Epithelial cell of esophagus (primary cell): ENCODE results near the gene TEX14.

Experiments
- DNase-seq: peaks from one replicate; pipeline ENCODE4 v3.0.0; 2010; ENCODE audit warnings: low read depth
- H3K4me3 ChIP-seq: 2 replicates; pipeline ENCODE4 v1.5.1; 2011; ENCODE audit warnings: mild to moderate bottlenecking, low read length, control low read depth
- TF ChIP-seq, protein P1 (sequence below): IDR thresholded peaks from 2 replicates; pipeline ENCODE4 v1.5.1; 2011; ENCODE audit warnings: low read depth, mild to moderate bottlenecking, low read length, control low read depth, inconsistent platforms; ENCODE audit not compliant: insufficient read depth; ENCODE audit errors: missing control alignments

Gene TEX14

DNA sequence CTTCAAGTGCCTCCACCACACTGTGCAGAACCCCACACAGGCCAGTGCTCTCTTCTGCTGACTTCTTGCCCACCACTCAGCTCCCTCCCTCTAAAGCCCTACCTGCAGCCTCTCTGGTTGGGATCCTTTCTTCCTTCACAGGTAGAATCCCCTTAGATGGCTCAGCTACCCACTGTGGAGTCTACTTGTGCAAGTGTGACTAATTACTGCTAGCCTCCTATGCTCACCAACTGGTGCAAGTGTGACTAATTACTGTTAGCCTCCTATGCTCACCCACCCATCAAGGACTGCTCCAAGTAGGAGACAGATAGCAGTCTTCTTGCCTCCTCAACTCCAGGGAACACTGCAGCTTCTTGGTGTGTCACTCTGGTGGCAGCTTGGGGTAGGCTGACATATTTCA is 43.6 kb downstream of the TEX14 start:
- peak; percentile 71 for DNase-seq
- TF ChIP-seq, protein P1, sequence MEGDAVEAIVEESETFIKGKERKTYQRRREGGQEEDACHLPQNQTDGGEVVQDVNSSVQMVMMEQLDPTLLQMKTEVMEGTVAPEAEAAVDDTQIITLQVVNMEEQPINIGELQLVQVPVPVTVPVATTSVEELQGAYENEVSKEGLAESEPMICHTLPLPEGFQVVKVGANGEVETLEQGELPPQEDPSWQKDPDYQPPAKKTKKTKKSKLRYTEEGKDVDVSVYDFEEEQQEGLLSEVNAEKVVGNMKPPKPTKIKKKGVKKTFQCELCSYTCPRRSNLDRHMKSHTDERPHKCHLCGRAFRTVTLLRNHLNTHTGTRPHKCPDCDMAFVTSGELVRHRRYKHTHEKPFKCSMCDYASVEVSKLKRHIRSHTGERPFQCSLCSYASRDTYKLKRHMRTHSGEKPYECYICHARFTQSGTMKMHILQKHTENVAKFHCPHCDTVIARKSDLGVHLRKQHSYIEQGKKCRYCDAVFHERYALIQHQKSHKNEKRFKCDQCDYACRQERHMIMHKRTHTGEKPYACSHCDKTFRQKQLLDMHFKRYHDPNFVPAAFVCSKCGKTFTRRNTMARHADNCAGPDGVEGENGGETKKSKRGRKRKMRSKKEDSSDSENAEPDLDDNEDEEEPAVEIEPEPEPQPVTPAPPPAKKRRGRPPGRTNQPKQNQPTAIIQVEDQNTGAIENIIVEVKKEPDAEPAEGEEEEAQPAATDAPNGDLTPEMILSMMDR = no peak
- H3K4me3 ChIP-seq = no peak overlapping the region

DNA sequence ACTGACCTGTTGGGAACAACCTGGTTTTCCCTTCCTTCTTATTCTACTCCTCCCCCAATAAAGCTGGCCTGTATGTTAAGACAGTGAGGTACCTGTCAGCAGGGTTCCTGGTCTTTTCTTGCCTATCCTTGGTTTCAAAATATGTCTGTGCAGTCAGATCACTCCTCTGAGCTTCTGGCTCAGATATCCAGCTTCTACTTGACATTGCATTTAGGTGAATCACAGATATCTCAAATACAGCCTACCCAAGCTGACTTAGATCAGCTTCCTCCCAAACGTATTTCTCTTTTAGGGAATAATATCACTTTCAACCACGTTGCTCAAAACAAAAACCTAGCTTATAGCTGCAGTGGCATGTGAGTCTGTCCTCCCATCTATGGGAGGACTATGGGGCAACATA is 48.7 kb downstream of the TEX14 start:
- TF ChIP-seq, protein P1 = no peak
- H3K4me3 ChIP-seq = no peak overlapping the region
- peak; percentile 80 for DNase-seq

DNA sequence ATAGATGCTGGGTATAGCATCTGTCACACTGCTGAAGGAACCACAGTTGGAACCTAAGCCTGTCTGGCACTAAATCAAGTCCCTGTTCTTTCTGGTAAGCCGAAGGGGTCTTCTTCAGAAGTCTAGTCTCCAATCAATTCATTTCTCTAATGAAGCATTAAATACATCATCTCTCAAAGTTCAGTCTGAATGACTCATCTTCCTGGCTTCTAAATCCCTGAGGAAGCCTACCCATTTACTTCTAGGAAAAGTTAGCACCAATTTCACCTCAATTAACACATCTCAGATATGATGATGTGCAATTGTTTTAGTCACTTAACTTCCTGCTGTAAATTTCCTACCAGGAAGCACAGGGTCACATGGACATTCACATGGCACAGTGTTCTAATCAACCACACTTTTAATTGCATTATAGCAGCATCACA is 49.9 kb downstream of the TEX14 start:
- TF ChIP-seq, protein P1 = no peak
- H3K4me3 ChIP-seq = no peak overlapping the region
- peak; percentile 23 for DNase-seq

DNA sequence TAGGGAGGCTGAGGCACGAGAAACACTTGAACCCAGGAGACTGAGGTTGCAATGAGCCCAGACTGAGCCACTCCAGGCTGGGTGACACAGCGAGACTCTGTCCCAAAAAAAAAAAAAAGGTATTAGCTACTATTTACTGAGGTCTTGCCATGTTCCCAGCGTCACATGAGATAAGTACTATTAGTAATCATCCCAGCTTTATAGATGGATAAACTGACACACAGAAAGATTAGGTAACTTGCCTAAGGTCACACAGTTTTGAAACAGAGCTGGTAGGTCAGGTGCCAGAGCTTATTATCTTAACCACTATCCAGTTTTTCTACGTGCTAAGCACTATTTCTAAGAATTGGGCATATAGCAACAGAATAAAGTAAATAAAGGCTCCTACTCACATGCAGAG is 51.6 kb downstream of the TEX14 start:
- DNase-seq = peak; percentile 32
- TF ChIP-seq, protein P1 = no peak
- no peak overlapping the region for H3K4me3 ChIP-seq

DNA sequence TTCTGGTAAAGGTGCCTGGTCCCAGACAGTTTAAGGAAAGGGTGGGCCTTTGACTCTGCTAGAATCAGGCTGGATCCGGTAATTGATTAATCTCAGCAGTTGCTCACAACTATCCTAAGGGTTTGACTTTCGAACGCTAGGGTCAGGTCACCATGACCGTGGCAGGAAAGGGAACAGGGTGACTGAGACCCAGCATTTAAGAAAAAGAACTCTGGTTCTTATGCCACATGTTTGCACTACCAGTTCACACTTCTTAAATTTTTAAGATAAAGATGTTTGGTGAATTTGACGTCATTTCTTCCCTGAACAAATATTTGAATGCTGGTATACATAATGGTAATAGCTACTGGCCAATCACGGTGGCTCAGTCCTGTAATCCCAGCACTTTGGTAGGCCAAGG is 52.2 kb downstream of the TEX14 start:
- TF ChIP-seq, protein P1 = no peak
- DNase-seq = no peak

DNA sequence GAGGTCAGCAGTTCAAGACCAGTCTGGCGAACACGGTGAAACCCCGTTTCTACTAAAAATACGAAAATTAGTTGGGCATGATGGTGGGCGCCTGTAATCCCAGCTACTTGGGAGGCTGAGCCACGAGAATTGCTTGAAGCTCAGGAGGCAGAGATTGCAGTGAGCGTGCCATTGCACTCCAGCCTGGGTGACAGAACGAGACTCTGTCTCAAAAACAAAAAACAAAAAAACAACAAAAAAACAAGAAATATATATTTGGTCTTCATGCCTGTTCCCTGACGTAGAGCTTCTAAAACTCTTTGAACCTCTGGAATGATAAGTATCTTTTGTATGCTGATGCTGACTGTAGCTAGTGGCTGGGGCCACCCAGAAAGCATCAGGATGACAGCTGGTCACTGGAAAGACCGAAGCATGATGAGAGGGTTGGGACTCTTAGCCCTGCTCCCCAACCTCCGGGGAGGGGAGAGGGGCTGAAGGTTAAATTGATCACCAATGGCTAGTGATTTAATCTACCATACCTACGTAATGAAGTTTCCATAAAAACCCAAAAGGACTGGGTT is 54.8 kb downstream of the TEX14 start:
- DNase-seq = no peak
- TF ChIP-seq, protein P1 = no peak
- H3K4me3 ChIP-seq = no peak overlapping the region

More for the DNA sequence above, 52.2 kb downstream of the TEX14 start:
- H3K4me3 ChIP-seq = no peak overlapping the region
